ENCODE results near the gene CIZ1. TPM values are rescaled to one million over a fixed set of nuclear protein-coding genes. Genes with fewer than 3 reads are reported as not detected.

Gene CIZ1
- total and polyA plus RNA-seq, 2 of the 13 experiments (the other 11 are each of a cell fraction or from before 2014, with no cell fraction given), result 30.6 to 50.3 TPM

- TF ChIP-seq PRDM4 (CRISPR knock-in tag; IDR thresholded peaks at IDR 0.05; ENCODE audit: borderline replicate concordance) (no peak), SMARCE1 (IDR thresholded peaks at IDR 0.05; ENCODE audit: borderline replicate concordance) (no peak), JDP2 (CRISPR knock-in tag; IDR thresholded peaks at IDR 0.05; ENCODE audit: borderline replicate concordance) (no peak), PAXIP1 (CRISPR knock-in tag; conservative IDR thresholded peaks at IDR 0.05) (peak; percentile 24), ELF1 (CRISPR knock-in tag; IDR thresholded peaks at IDR 0.05) (peak; percentile 79), ZFX (CRISPR knock-in tag; IDR thresholded peaks at IDR 0.05; ENCODE audit: low read depth) (peak; percentile 16; the same call in 1 of the 2 replicates), FLYWCH1 (CRISPR knock-in tag; IDR thresholded peaks at IDR 0.05) (no peak), ZNF550 (CRISPR knock-in tag; IDR thresholded peaks at IDR 0.05; ENCODE audit: borderline replicate concordance) (no peak), GATAD2A (CRISPR knock-in tag; IDR thresholded peaks at IDR 0.05) (peak; percentile 69; the same call in 1 of the 2 replicates), ZNF432 (CRISPR knock-in tag; IDR thresholded peaks at IDR 0.05; ENCODE audit: borderline replicate concordance) (no peak), ZNF704 (CRISPR knock-in tag; IDR thresholded peaks at IDR 0.05; ENCODE audit: borderline replicate concordance) (no peak), ZNF781 (CRISPR knock-in tag; IDR thresholded peaks at IDR 0.05; ENCODE audit: borderline replicate concordance, not compliant biosample characterization) (no peak)
Observed at GRCh38 chr9:128127990-128128835, 63.2 kb downstream of the CIZ1 start (continued).

All from HepG2 (cell line).